Prostate gland (tissue), 2 donors: ENCODE results near the gene PLRG1. TPM values are rescaled to one million over a fixed set of nuclear protein-coding genes. Genes with fewer than 3 reads are reported as not detected.

Source experiments
- DNase-seq: peaks from one replicate; pipeline ENCODE4 v3.0.0-alpha.2; 2019; ENCODE audit warnings: low spot score
- H3K27ac ChIP-seq, 2 donors: fragments of 200-600 bp; sonication (generic); 2 replicates each; pipeline ENCODE4 v1.5.1; 2017 to 2019
- H3K27me3 ChIP-seq: fragments of 200-600 bp; sonication (generic); replicated peaks from 2 replicates; pipeline ENCODE4 v1.5.1; 2019; ENCODE audit not compliant: insufficient read depth
- H3K36me3 ChIP-seq, 2 donors: fragments of 200-600 bp; sonication (generic); 1 replicate in 1 of 2; 2 replicates in 1 of 2; pipeline versions ENCODE4 v1.5.1 to v1.8.1; 2017 to 2019
- H3K4me1 ChIP-seq: fragments of 200-600 bp; sonication (generic); replicated peaks from 2 replicates; pipeline ENCODE4 v1.5.1; 2019
- H3K4me3 ChIP-seq, 2 donors: fragments of 200-600 bp; sonication (generic); 2 replicates each; pipeline ENCODE4 v1.5.1; 2017 to 2019
- H3K9me3 ChIP-seq: fragments of 200-600 bp; sonication (generic); 2 replicates; pipeline ENCODE4 v1.5.1; 2017
- CTCF ChIP-seq, 4 experiments: fragments of 200-600 bp in 2 of 4; fragments of 450-650 bp in 2 of 4; sonication (generic) in 2 of 4; IDR thresholded peaks; 1 replicate in 3 of 4; 2 replicates in 1 of 4; pipeline ENCODE4 v1.5.1; 2016 to 2019; ENCODE audit warnings: antibody characterized with exemption in 4 of 4, mild to moderate bottlenecking in 2 of 4, moderate library complexity in 2 of 4
- POLR2A ChIP-seq: fragments of 450-650 bp; IDR thresholded peaks from one replicate; pipeline ENCODE4 v1.6.1; 2016; ENCODE audit warnings: antibody characterized with exemption, mild to moderate bottlenecking
- POLR2AphosphoS5 ChIP-seq: sonication (generic); formaldehyde crosslinking; IDR thresholded peaks from one replicate; pipeline ENCODE4 v1.6.1; 2017; ENCODE audit warnings: antibody characterized with exemption
- WGBS: methylation state at CpG from one replicate; pipeline ENCODE4 v1.1.5; 2018; 5-methylcytosine and 5-hydroxymethylcytosine counted together
- intact Hi-C: fragments of 100-400 bp; cut with DNase I; formaldehyde crosslinking; loops from one replicate; pipeline ENCODE4 v1.14.2; 2022
- total RNA-seq, 2 donors: library from RNA; depleted of rRNA; stranded (reverse); fragments of >200 nt; gene quantifications; one replicate each; pipeline ENCODE4 v1.1.0, GENCODE V29; 2016

Gene PLRG1
- total RNA-seq, 2 donors from 2014 or later, result 28.2 to 48.3 TPM

DNA sequence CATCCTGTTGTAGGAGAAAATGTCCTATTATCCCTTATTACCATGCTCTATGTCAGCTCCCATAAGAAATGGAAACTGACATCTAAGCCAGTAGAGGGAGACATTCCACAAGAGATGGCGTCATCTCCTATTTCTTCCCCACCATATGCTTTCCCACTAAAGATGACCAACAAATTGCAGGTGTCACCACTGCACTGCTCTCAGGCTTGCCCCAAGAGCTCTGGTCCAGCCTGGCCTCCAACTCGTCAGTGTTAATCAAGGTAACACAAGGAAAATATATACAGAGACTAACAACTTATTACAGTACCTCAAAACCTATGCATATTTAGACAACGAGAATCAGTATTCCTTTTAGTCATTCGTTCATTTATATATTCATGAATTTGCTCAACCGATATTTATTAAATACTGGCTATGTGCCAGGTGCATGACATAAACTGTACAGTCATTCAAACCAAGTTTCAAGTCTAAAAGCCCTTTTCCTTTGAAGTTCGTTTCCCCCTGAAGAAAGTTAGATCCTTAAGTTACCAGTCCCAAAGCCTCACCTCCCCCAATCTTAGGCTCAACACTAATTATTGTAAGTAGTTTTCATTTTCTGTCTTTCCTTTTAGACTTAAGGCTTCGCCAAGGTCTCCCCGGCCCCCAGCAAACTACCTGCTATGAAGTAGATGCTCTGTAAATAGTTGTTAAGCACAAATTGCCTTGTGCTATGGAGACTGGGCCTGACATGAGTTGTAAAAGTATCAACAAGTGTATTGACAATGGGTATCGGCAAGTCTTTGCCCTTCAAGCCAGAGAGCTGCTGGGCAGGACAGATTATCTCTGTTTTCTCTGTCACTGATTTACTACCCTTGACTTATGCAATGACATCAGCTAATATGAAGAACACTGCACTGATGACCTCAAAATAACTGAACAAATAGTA lies 9.6 kb upstream of the PLRG1 start:
- DNase-seq, result no peak
- Histone ChIP-seq H3K27me3 (no peaks in the 10 kb centered on the region), H3K36me3 (no peaks in the 10 kb centered on the region), H3K9me3 (no peaks in the 10 kb centered on the region), H3K27ac (no peak overlapping the region), H3K4me1 (no peaks in the 10 kb centered on the region), H3K4me3 (no peak overlapping the region)
- TF ChIP-seq CTCF (IDR thresholded peaks at IDR 0.05) (peak in 3 of 4 experiments; percentile 11 to 38 (median 33)), POLR2AphosphoS5 (no peak), POLR2A (no peak)
- WGBS, result 59% methylated on average over 9 of the region's 9 CpGs
- intact Hi-C loops, result loop anchor here (10.0 kb wide), 1 partner anchor 215 kb away; no protein-coding TSS in a partner anchor

GRCh38 chr4:154559141-154559493 lies 8.9 kb upstream of the PLRG1 start:
- H3K36me3 ChIP-seq, result no peaks in the 10 kb centered on the region
- H3K4me1 ChIP-seq, result no peaks in the 10 kb centered on the region
- no peak for TF ChIP-seq CTCF (IDR thresholded peaks at IDR 0.05)
- no peak for TF ChIP-seq POLR2A
- no peak for TF ChIP-seq POLR2AphosphoS5
- no peak overlapping the region for H3K4me3 ChIP-seq
- no peak overlapping the region for H3K27ac ChIP-seq
- no peak for DNase-seq
- WGBS, result 92% methylated on average over 1 of the region's 1 CpG
- intact Hi-C loops, result loop anchor here (10.0 kb wide), 1 partner anchor 216 kb away; no protein-coding TSS in a partner anchor
- H3K9me3 ChIP-seq, result no peaks in the 10 kb centered on the region
- H3K27me3 ChIP-seq, result no peaks in the 10 kb centered on the region

- intact Hi-C loops, result loop anchor here (5.0 to 10.0 kb wide), 2 partner anchors 70 to 223 kb away; no protein-coding TSS in a partner anchor
- Histone ChIP-seq H3K4me3 (no peak overlapping the region), H3K9me3 (no peaks in the 10 kb centered on the region), H3K36me3 (no peaks in the 10 kb centered on the region), H3K27me3 (no peaks in the 10 kb centered on the region), H3K27ac (no peak overlapping the region), H3K4me1 (peaks cover 3% of the 10 kb centered on the region)
- peak; percentile 58 for DNase-seq
- WGBS, result 21% methylated on average over 6 of the region's 6 CpGs
- TF ChIP-seq POLR2AphosphoS5 (peak; percentile 38), CTCF (IDR thresholded peaks at IDR 0.05) (peak; percentile 39 to 75 (median 64)), POLR2A (no peak)
These were observed 1.9 kb upstream of the PLRG1 start for GRCh38 chr4:154551872-154552686.

DNA sequence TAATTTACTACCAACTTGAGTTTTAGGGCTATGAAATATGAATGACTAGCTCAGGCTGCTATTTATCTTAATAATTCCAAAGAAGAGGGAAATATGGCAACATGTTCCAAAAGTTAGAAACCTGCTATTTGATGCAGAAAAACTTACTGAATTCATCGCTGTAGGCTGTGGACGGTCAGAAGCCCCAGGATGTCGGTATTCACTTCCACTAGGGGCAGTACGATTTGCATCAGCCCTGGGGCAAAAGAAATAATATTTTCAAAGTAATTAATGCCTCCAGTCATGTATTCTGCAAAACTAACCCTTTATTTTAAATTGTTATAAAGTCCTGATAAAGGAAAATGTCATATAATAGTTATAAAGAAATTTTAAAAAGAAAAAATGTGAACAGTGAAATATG lies 4.5 kb downstream of the PLRG1 start:
- TF ChIP-seq POLR2AphosphoS5, result no peak
- no peak for TF ChIP-seq CTCF (IDR thresholded peaks at IDR 0.05)
- no peak for TF ChIP-seq POLR2A
- no peak for DNase-seq
- WGBS, result 88% methylated on average over 4 of the region's 4 CpGs
- Histone ChIP-seq H3K27me3 (no peaks in the 10 kb centered on the region), H3K9me3 (no peaks in the 10 kb centered on the region), H3K4me3 (no peak overlapping the region), H3K36me3 (peaks cover 5 to 15% of the 10 kb centered on the region in 2 donors), H3K27ac (no peak overlapping the region), H3K4me1 (peaks cover 3% of the 10 kb centered on the region)
- intact Hi-C loops, result no loop called here
